Activated naive CD8-positive, alpha-beta T cell treated with anti-CD3 and anti-CD28 coated beads, Interleukin-2, amount 10 ng/mL, durations not matched to agents 7 days and 5 days (primary cell): ENCODE measurements around the gene DNAJC25. TPM values are rescaled to one million over a fixed set of nuclear protein-coding genes. Genes with fewer than 3 reads are reported as not detected.
"Not testable (repeated sequence)": the region's sequence is repeated elsewhere in the genome, so short reads cannot be mapped to it uniquely, and the experiment has no call there.

Source experiments
- ATAC-seq: fragments of 150-1000 bp; cut with Tn5 transposase; one replicate; pipeline ENCODE4 v1.10.0; 2021; ENCODE audit warnings: low read depth, moderate library complexity
- POLR2A ChIA-PET: fragments of 350-600 bp; sonication (Branson Sonifier 250); formaldehyde crosslinking; loops from one replicate; lab custom pipeline; 2021; ENCODE audit warnings: antibody characterized with exemption; lab: Charles Lee
- DNase-seq: peaks from one replicate; pipeline ENCODE4 v3.0.0; 2021
- H3K27ac Mint-ChIP-seq: one replicate; pipeline ENCODE4 v1.8.0; 2022; ENCODE audit warnings: mild to moderate bottlenecking, mixed read lengths
- H3K27me3 Mint-ChIP-seq: one replicate; pipeline ENCODE4 v1.8.0; 2022; ENCODE audit warnings: mild to moderate bottlenecking, moderate library complexity, mixed read lengths
- H3K36me3 Mint-ChIP-seq: one replicate; pipeline ENCODE4 v1.8.0; 2021; ENCODE audit warnings: mild to moderate bottlenecking, mixed read lengths
- H3K4me1 Mint-ChIP-seq: one replicate; pipeline ENCODE4 v1.8.0; 2021; ENCODE audit warnings: mixed read lengths
- H3K4me3 Mint-ChIP-seq: one replicate; pipeline ENCODE4 v1.8.0; 2022; ENCODE audit warnings: mild to moderate bottlenecking, moderate library complexity, mixed read lengths
- H3K9me3 Mint-ChIP-seq: one replicate; pipeline ENCODE4 v1.8.0; 2021; ENCODE audit warnings: mixed read lengths
- total RNA-seq, 2 experiments: library from RNA; stranded (reverse); gene quantifications; one replicate each; pipeline ENCODE4 v1.2.3, GENCODE V29; 2021

DNAJC25 gene
- total RNA-seq, 2 experiments from 2014 or later, result 3.6 to 4.3 TPM

GRCh38 chr9:111610149-111610548 lies 21.0 kb upstream of the DNAJC25 start:
- ATAC-seq (no peak), DNase-seq (no peak)
- Mint-ChIP-seq H3K9me3 (no peaks in the 10 kb centered on the region), H3K4me3 (no peak overlapping the region), H3K4me1 (no peaks in the 10 kb centered on the region), H3K27me3 (peaks cover 30% of the 10 kb centered on the region), H3K36me3 (no peaks in the 10 kb centered on the region), H3K27ac (no peak overlapping the region)
- POLR2A ChIA-PET, result no interaction called here

DNA sequence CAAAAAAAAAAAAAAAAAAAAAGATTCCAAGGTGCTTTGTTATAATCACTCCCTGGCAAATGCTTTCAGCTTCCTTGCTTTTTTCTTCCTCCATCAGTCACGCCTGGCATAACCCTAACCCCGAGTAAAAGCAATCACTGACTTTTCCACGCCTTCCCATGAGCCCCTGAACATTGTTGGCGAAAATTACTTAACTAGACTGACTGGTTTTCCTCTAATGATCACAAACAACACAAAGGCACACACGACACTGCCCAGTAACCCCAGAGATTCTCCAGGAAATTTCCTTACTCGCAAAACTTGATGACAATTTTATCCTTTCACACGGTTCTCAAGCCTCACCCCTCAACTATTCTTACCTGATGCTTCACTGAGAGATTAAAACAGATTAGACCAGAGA lies 20.3 kb upstream of the DNAJC25 start:
- DNase-seq (no peak), ATAC-seq (no peak)
- H3K36me3 Mint-ChIP-seq, result no peaks in the 10 kb centered on the region
- H3K27me3 Mint-ChIP-seq, result peaks cover 27% of the 10 kb centered on the region
- no peaks in the 10 kb centered on the region for H3K9me3 Mint-ChIP-seq
- no peak overlapping the region for H3K27ac Mint-ChIP-seq
- no peaks in the 10 kb centered on the region for H3K4me1 Mint-ChIP-seq
- POLR2A ChIA-PET, result no interaction called here
- H3K4me3 Mint-ChIP-seq, result no peak overlapping the region

- ATAC-seq (no peak), DNase-seq (no peak)
- no peak overlapping the region for H3K27ac Mint-ChIP-seq
- no peaks in the 10 kb centered on the region for H3K4me1 Mint-ChIP-seq
- POLR2A ChIA-PET, result interaction anchor here (0.8 kb wide), 1 partner anchor 47 kb away, joined by 3 read pairs; the partner anchor contains the start of gene GNG10
- no peaks in the 10 kb centered on the region for H3K9me3 Mint-ChIP-seq
- no peak overlapping the region for H3K4me3 Mint-ChIP-seq
- peaks cover 19% of the 10 kb centered on the region for H3K27me3 Mint-ChIP-seq
- no peaks in the 10 kb centered on the region for H3K36me3 Mint-ChIP-seq
Measured at GRCh38 chr9:111613436-111614040, 17.6 kb upstream of the DNAJC25 start.

DNA sequence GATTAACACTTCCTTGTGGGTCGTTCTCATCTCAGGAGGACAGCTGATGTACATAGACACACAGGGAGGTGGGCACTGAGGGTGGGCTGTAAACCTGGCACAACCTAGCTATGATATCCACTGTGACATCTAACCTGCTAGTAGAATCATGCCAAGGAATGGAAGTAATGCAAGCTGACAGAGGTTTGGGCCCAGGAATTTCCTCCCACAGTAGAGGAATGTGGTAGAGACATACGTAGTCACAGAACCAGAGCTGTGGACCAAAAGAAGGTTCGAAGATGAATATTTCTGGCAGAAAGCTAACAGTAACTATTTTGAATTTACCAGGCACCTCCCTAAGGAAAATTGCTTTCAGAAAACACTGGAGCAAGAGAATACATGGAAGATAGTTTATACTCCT lies 15.2 kb upstream of the DNAJC25 start:
- ATAC-seq, result no peak
- no peak for DNase-seq
- Mint-ChIP-seq H3K36me3 (no peaks in the 10 kb centered on the region), H3K9me3 (no peaks in the 10 kb centered on the region), H3K4me1 (no peaks in the 10 kb centered on the region), H3K4me3 (no peak overlapping the region), H3K27me3 (peaks cover 16% of the 10 kb centered on the region), H3K27ac (no peak overlapping the region)
- POLR2A ChIA-PET, result no interaction called here

GRCh38 chr9:111617349-111617748 lies 13.8 kb upstream of the DNAJC25 start:
- ATAC-seq, H3K4me3 Mint-ChIP-seq, POLR2A ChIA-PET, H3K27ac Mint-ChIP-seq, H3K4me1 Mint-ChIP-seq, DNase-seq, H3K36me3 Mint-ChIP-seq, H3K9me3 Mint-ChIP-seq: not testable (repeated sequence)
- peaks cover 17% of the 10 kb centered on the region for H3K27me3 Mint-ChIP-seq

GRCh38 chr9:111621895-111622480 lies 9.1 kb upstream of the DNAJC25 start:
- POLR2A ChIA-PET, result no interaction called here
- H3K4me1 Mint-ChIP-seq, result no peaks in the 10 kb centered on the region
- H3K36me3 Mint-ChIP-seq, result no peaks in the 10 kb centered on the region
- no peak for DNase-seq
- H3K4me3 Mint-ChIP-seq, result no peak overlapping the region
- H3K9me3 Mint-ChIP-seq, result no peaks in the 10 kb centered on the region
- ATAC-seq, result peak; percentile 71
- H3K27ac Mint-ChIP-seq, result no peak overlapping the region
- peaks cover 17% of the 10 kb centered on the region for H3K27me3 Mint-ChIP-seq

DNA sequence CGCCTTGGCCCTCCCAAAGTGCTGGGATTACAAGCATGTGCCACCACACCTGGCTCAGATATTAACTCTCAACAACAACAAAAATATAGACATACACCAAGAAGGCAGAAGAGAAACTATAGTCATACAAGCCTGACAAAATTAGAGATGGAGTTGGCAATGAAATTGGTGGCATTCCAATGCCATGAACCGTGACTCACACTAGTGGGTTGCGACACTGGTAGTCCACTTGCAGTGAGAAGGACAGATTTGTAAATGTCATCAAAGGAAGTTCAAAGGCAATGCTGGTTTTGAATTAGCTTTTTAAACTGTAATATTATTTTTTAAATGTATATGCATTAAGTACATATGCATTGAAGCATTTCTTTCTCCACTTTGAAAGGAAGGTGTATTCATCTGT lies 8.5 kb upstream of the DNAJC25 start:
- DNase-seq, result no peak
- Mint-ChIP-seq H3K4me1 (no peaks in the 10 kb centered on the region), H3K36me3 (no peaks in the 10 kb centered on the region), H3K9me3 (no peaks in the 10 kb centered on the region), H3K27me3 (peaks cover 17% of the 10 kb centered on the region), H3K27ac (no peak overlapping the region), H3K4me3 (no peak overlapping the region)
- POLR2A ChIA-PET, result no interaction called here
- ATAC-seq, result no peak

DNA sequence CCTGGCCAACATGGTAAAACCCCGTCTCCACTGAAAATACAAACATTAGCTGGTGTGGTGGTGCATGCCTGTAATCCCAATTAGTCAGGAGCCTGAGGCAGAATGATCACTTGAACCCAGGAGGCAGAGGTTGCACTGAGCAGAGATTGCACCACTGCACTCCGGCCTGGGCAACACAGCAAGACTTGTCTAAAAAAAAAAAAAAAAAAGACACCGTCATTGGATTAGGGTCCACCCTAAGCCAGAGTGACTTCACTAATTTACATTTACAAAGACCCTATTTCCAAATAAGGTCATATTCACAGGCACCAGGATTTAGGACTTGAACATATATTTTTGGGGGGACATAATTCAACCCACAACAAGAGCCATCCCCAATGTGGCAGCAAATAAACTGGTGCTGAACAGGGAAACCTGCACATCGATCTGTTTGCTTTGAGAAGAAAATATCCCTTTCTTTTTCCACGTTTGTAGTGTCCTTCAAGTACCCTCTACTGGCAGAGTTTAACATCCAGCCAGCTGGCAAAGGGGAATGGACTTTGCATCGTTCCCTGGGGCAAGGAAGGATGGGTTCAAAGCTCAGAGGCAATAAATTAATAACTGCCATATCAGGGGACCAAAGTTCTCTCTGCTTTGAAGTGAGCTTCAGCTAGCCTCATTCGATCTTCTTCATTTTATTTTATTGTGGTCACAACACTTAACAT lies 3.7 kb upstream of the DNAJC25 start:
- no peaks in the 10 kb centered on the region for H3K36me3 Mint-ChIP-seq
- POLR2A ChIA-PET, result no interaction called here
- no peak overlapping the region for H3K27ac Mint-ChIP-seq
- ATAC-seq (no peak), DNase-seq (no peak)
- no peak overlapping the region for H3K4me3 Mint-ChIP-seq
- peaks cover 11% of the 10 kb centered on the region for H3K27me3 Mint-ChIP-seq
- no peaks in the 10 kb centered on the region for H3K9me3 Mint-ChIP-seq
- H3K4me1 Mint-ChIP-seq, result peaks cover 10% of the 10 kb centered on the region

DNA sequence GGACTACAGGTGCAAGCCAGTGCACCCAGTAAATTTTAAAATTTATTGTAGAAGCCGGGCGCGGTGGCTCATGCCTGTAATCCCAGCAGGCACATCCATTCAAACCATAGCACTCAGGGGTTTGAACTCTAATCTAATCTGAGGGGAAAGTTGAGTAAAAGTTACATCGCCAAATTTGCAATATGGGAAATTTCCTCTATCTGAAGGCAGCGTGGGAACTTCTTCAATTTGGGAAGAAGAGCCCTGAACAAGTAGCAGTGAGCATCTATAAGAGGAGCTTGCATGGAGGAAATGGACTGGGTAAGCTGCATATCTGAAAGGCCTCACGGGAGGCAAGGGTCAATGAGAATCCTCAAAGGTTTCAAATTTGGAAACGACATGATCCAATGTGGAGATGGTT lies 2.7 kb upstream of the DNAJC25 start:
- ATAC-seq, result no peak
- H3K27me3 Mint-ChIP-seq, result peaks cover 9% of the 10 kb centered on the region
- peaks cover 20% of the 10 kb centered on the region for H3K4me1 Mint-ChIP-seq
- no peaks in the 10 kb centered on the region for H3K36me3 Mint-ChIP-seq
- no peak overlapping the region for H3K27ac Mint-ChIP-seq
- DNase-seq, result no peak
- H3K9me3 Mint-ChIP-seq, result no peaks in the 10 kb centered on the region
- POLR2A ChIA-PET, result no interaction called here
- H3K4me3 Mint-ChIP-seq, result no peak overlapping the region

GRCh38 chr9:111630182-111630963 lies 761 bp upstream of the DNAJC25 start:
- ATAC-seq, result peak; percentile 43
- Mint-ChIP-seq H3K36me3 (no peaks in the 10 kb centered on the region), H3K27me3 (no peaks in the 10 kb centered on the region), H3K27ac (peak overlapping the region; percentile 84), H3K4me3 (peak overlapping the region; percentile 98), H3K9me3 (no peaks in the 10 kb centered on the region), H3K4me1 (peaks cover 31% of the 10 kb centered on the region)
- DNase-seq, result no peak
- POLR2A ChIA-PET, result interaction anchor here (0.6 to 3.2 kb wide), 12 partner anchors 21 to 749 kb away, joined by 3 to 20 read pairs (median 3); partner anchors contain the start of genes ECPAS, GNG10 and UGCG

- Mint-ChIP-seq H3K27ac (peak overlapping the region; percentile 84), H3K36me3 (no peaks in the 10 kb centered on the region), H3K4me1 (peaks cover 33% of the 10 kb centered on the region), H3K9me3 (no peaks in the 10 kb centered on the region), H3K4me3 (peak overlapping the region; percentile 98), H3K27me3 (no peaks in the 10 kb centered on the region)
- DNase-seq (no peak), ATAC-seq (no peak)
- POLR2A ChIA-PET, result interaction anchor here (0.7 to 3.2 kb wide), 12 partner anchors 20 to 748 kb away, joined by 3 to 20 read pairs (median 4); partner anchors contain the start of genes ECPAS, GNG10 and UGCG
Measured at GRCh38 chr9:111630964-111631213, 245 bp upstream of the DNAJC25 start.

- H3K4me3 Mint-ChIP-seq, result peak overlapping the region; percentile 96
- H3K27me3 Mint-ChIP-seq, result no peaks in the 10 kb centered on the region
- ATAC-seq (no peak), DNase-seq (no peak)
- peaks cover 36% of the 10 kb centered on the region for H3K4me1 Mint-ChIP-seq
- POLR2A ChIA-PET, result interaction anchor here (1.2 to 3.2 kb wide), 6 partner anchors 19 to 443 kb away, joined by 3 to 20 read pairs (median 6); partner anchors contain the start of genes ECPAS and GNG10
- H3K9me3 Mint-ChIP-seq, result no peaks in the 10 kb centered on the region
- peak overlapping the region; percentile 80 for H3K27ac Mint-ChIP-seq
- no peaks in the 10 kb centered on the region for H3K36me3 Mint-ChIP-seq
Measured at GRCh38 chr9:111632060-111632459, 926 bp downstream of the DNAJC25 start.

GRCh38 chr9:111632695-111633388 lies 1.7 kb downstream of the DNAJC25 start:
- no peaks in the 10 kb centered on the region for H3K27me3 Mint-ChIP-seq
- peaks cover 36% of the 10 kb centered on the region for H3K4me1 Mint-ChIP-seq
- ATAC-seq, result no peak

More at GRCh38 chr9:111632695-111633388, 1.7 kb downstream of the DNAJC25 start:
- peak overlapping the region; percentile 32 for H3K27ac Mint-ChIP-seq
- peak overlapping the region; percentile 96 for H3K4me3 Mint-ChIP-seq
- no peaks in the 10 kb centered on the region for H3K9me3 Mint-ChIP-seq
- H3K36me3 Mint-ChIP-seq, result no peaks in the 10 kb centered on the region
- POLR2A ChIA-PET, result interaction anchor here (0.7 kb wide), 2 partner anchors 441 to 1777 kb away, joined by 3 read pairs; no protein-coding TSS in a partner anchor
- no peak for DNase-seq
